A549 (cell line): ENCODE data around the gene HAUS8.

Source experiments
- CBX2 ChIP-seq: fragments of 200-600 bp; sonication (generic); IDR thresholded peaks from 2 replicates; pipeline ENCODE4 v1.6.1; 2016; ENCODE audit warnings: low read depth, mild to moderate bottlenecking, borderline replicate concordance
- CHD4 ChIP-seq: fragments of 200-600 bp; sonication (generic); IDR thresholded peaks from 2 replicates; pipeline ENCODE4 v1.6.1; 2016; ENCODE audit warnings: antibody characterized with exemption, mild to moderate bottlenecking, borderline replicate concordance
- CTCF ChIP-seq: fragments of >200 bp; sonication (Bioruptor Twin); formaldehyde crosslinking; IDR thresholded peaks from 3 replicates; pipeline ENCODE4 v1.5.1; 2016
- EHMT2 ChIP-seq: fragments of 200-600 bp; sonication (generic); IDR thresholded peaks from 2 replicates; pipeline ENCODE4 v1.6.1; 2016; ENCODE audit warnings: antibody characterized with exemption, low read depth, mild to moderate bottlenecking, moderate library complexity
- GATA3 ChIP-seq: IDR thresholded peaks from 2 replicates; pipeline ENCODE4 v1.6.1; 2012; ENCODE audit warnings: borderline replicate concordance
- JUNB ChIP-seq: fragments of >200 bp; sonication (Bioruptor Twin); formaldehyde crosslinking; IDR thresholded peaks from 2 replicates; pipeline ENCODE4 v1.6.1; 2016
- MAX ChIP-seq: IDR thresholded peaks from 2 replicates; pipeline ENCODE4 v1.6.1; 2012
- MAZ ChIP-seq: fragments of 150-350 bp; IDR thresholded peaks from 2 replicates; pipeline ENCODE4 v1.6.1; 2014; ENCODE audit warnings: antibody characterized with exemption, low read depth, low read length, borderline replicate concordance
- MYC ChIP-seq: IDR thresholded peaks from 2 replicates; pipeline ENCODE4 v1.6.1; 2012; ENCODE audit warnings: mild to moderate bottlenecking, inconsistent platforms, low read length, improper control_type of control experiment, borderline replicate concordance
- POLR2A ChIP-seq: IDR thresholded peaks from 2 replicates; pipeline ENCODE4 v1.6.1; 2012; ENCODE audit warnings: mild to moderate bottlenecking, low read length
- RAD21 ChIP-seq, 2 experiments: fragments of >200 bp in 1 of 2; sonication (Bioruptor Twin) in 1 of 2; formaldehyde crosslinking in 1 of 2; IDR thresholded peaks in 1 of 2; conservative IDR thresholded peaks in 1 of 2; 2 replicates in 1 of 2; 3 replicates in 1 of 2; pipeline ENCODE4 v1.6.1; 2012 to 2018; ENCODE audit warnings: inconsistent platforms in 1 of 2
- SMC3 ChIP-seq: fragments of >200 bp; sonication (Bioruptor Twin); formaldehyde crosslinking; IDR thresholded peaks from 3 replicates; pipeline ENCODE4 v1.6.1; 2018; ENCODE audit warnings: inconsistent platforms

GRCh38 chr19:17002455-17002854, 72.8 kb downstream of the HAUS8 start:
- TF ChIP-seq CTCF (no peak), MAZ (no peak), GATA3 (no peak), RAD21 (conservative IDR thresholded peaks at IDR 0.05 in 1 of 2, IDR thresholded peaks at IDR 0.05 in 1 of 2) (no peak), POLR2A (no peak), CHD4 (no peak), JUNB (no peak), SMC3 (no peak), CBX2 (no peak), MAX (no peak), EHMT2 (no peak), MYC (no peak)
